ENCODE measurements around the gene ASF1A.

Gene ASF1A

DNA sequence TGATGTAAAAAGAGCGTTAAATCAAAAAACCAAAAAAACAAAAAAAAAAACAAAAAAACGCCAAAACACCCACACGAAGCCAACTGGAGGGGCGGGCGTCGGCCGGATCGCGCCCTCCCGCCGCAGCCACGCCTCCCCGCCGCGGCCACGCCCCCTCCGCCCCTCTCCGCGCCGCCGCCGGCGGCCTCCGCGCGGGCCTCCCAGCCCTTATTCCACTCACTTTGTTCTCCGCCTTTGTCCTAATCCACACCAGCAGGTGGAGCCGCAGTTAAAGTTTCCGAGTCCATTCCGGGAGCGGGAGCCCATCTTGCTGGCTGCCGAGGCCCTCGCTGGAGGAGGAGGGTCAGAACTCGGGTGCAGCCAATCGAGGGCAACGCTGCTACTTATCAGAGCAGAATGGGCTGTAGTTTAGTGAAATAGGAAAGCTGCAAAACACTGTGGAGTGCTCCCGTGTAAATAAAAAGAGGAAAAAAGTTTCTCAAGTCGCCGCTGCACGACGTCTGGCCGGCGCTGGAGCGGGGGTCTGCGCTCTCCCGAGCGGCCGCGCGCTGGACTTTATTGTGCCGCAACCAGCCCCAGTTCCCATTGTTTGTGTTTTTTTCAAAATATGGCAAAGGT, at the start of gene ASF1A:
ASF1A (plus strand) TSS at position 346 of the 618 bp plus-strand sequence; CDS start at position 608, 262 bp downstream.
- Histone ChIP-seq H3K36me3 (ENCODE audit: insufficient read depth, low read length) (no peaks in the 10 kb centered on the region), H4K20me1 (ENCODE audit: insufficient read depth, low read length, poor library complexity, severe bottlenecking) (peaks cover 36% of the 10 kb centered on the region), H3K4me2 (ENCODE audit: low read depth, low read length, poor library complexity, severe bottlenecking) (peak within 1 kb of the TSS; percentile 88), H3K9me2 (replicated peaks; ENCODE audit: low read depth, low read length) (no peaks in the 10 kb centered on the region), H3K4me3 (ENCODE audit: low read length, poor library complexity, severe bottlenecking) (peak within 1 kb of the TSS; percentile 99), H3K4me1 (ENCODE audit: insufficient read depth, low read length, poor library complexity, severe bottlenecking) (peaks cover 63% of the 10 kb centered on the region), H3K9ac (ENCODE audit: low read depth, low read length, poor library complexity, severe bottlenecking) (peak within 1 kb of the TSS; percentile 98), H3F3A (ENCODE audit: low read depth) (peaks cover 10% of the 10 kb centered on the region; the same call in 1 of the 2 replicates), H3K79me2 (ENCODE audit: insufficient read depth, low read length) (peaks cover 87% of the 10 kb centered on the region), H3K27me3 (ENCODE audit: insufficient read depth, low read length, poor library complexity, severe bottlenecking) (peaks cover 6% of the 10 kb centered on the region), H3K9me3 (ENCODE audit: insufficient read depth, low read depth, low read length) (no peaks in the 10 kb centered on the region), H2AFZ (ENCODE audit: low read length) (peak within 1 kb of the TSS; percentile 76)
- TF ChIP-seq, protein P1, sequence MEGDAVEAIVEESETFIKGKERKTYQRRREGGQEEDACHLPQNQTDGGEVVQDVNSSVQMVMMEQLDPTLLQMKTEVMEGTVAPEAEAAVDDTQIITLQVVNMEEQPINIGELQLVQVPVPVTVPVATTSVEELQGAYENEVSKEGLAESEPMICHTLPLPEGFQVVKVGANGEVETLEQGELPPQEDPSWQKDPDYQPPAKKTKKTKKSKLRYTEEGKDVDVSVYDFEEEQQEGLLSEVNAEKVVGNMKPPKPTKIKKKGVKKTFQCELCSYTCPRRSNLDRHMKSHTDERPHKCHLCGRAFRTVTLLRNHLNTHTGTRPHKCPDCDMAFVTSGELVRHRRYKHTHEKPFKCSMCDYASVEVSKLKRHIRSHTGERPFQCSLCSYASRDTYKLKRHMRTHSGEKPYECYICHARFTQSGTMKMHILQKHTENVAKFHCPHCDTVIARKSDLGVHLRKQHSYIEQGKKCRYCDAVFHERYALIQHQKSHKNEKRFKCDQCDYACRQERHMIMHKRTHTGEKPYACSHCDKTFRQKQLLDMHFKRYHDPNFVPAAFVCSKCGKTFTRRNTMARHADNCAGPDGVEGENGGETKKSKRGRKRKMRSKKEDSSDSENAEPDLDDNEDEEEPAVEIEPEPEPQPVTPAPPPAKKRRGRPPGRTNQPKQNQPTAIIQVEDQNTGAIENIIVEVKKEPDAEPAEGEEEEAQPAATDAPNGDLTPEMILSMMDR (conservative IDR thresholded peaks at IDR 0.05; ENCODE audit: low read length) = peak; percentile 55
- TF ChIP-seq EZH2phosphoT487 (IDR thresholded peaks at IDR 0.05; ENCODE audit: borderline replicate concordance) = no peak

DNA sequence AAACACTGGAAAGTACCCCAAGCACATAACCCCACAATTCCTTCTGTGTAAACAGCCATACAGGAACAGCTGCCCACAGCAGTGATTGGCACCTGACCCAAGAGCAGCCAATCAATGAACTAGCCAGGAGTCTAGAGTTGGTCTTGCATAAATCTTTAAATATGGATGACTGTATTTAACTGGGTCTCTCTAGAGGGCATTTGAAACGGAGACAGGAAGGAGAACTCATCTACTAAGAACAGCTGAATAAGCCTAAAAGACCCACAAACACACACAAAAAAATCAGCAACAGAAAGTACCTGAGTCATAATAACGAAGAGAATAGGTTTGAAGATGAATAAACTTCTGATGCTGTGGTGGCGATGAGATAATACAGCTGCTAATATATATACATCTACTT, 49.0 kb upstream of the ASF1A start:
- H2AFZ ChIP-seq (ENCODE audit: low read length) = no peak overlapping the region
- peaks cover 3% of the 10 kb centered on the region for H3K4me1 ChIP-seq (ENCODE audit: insufficient read depth, low read length, poor library complexity, severe bottlenecking)
- no peaks in the 10 kb centered on the region for H3F3A ChIP-seq (ENCODE audit: low read depth)
- no peak overlapping the region for H3K4me2 ChIP-seq (ENCODE audit: low read depth, low read length, poor library complexity, severe bottlenecking)
- no peaks in the 10 kb centered on the region for H4K20me1 ChIP-seq (ENCODE audit: insufficient read depth, low read length, poor library complexity, severe bottlenecking)
- H3K9ac ChIP-seq (ENCODE audit: low read depth, low read length, poor library complexity, severe bottlenecking) = no peak overlapping the region
- no peaks in the 10 kb centered on the region; the same call in 1 of the 2 replicates for H3K9me3 ChIP-seq (ENCODE audit: insufficient read depth, low read depth, low read length)
- H3K79me2 ChIP-seq (ENCODE audit: insufficient read depth, low read length) = no peaks in the 10 kb centered on the region
- no peak overlapping the region for H3K4me3 ChIP-seq (ENCODE audit: low read length, poor library complexity, severe bottlenecking)
- TF ChIP-seq, protein P1 (conservative IDR thresholded peaks at IDR 0.05; ENCODE audit: low read length) = no peak
- TF ChIP-seq EZH2phosphoT487 (IDR thresholded peaks at IDR 0.05; ENCODE audit: borderline replicate concordance) = no peak
- peaks cover 3% of the 10 kb centered on the region; the same call in 1 of the 2 replicates for H3K36me3 ChIP-seq (ENCODE audit: insufficient read depth, low read length)
- no peaks in the 10 kb centered on the region for H3K9me2 ChIP-seq (replicated peaks; ENCODE audit: low read depth, low read length)
- H3K27me3 ChIP-seq (ENCODE audit: insufficient read depth, low read length, poor library complexity, severe bottlenecking) = no peaks in the 10 kb centered on the region

DNA sequence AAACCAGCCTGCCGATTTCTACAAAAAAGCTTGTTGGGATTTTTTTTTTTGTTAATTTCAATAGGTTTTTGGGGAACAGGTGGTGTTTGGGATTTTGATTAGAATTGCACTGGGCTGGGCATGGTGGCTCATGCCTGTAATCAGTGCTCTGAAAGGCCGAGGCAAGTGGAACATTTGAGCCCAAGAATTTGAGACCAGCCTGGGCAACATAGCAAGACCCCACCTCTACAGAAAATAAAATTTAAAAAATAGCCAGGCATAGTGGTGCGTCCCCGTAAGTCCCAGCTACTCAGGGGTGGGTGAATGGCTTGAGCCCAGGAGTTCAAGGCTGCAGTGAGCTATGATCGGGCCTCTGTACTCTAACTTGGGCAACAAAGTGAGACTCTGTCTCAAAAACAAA, 40.5 kb upstream of the ASF1A start:
- H3K9me2 ChIP-seq (replicated peaks; ENCODE audit: low read depth, low read length) = no peaks in the 10 kb centered on the region
- TF ChIP-seq, protein P1 (conservative IDR thresholded peaks at IDR 0.05; ENCODE audit: low read length) = no peak
- TF ChIP-seq EZH2phosphoT487 (IDR thresholded peaks at IDR 0.05; ENCODE audit: borderline replicate concordance) = no peak
- H3K9ac ChIP-seq (ENCODE audit: low read depth, low read length, poor library complexity, severe bottlenecking) = no peak overlapping the region

More for the DNA sequence above, 40.5 kb upstream of the ASF1A start:
- Histone ChIP-seq H3F3A (ENCODE audit: low read depth) (no peaks in the 10 kb centered on the region), H2AFZ (ENCODE audit: low read length) (no peak overlapping the region), H3K79me2 (ENCODE audit: insufficient read depth, low read length) (no peaks in the 10 kb centered on the region), H4K20me1 (ENCODE audit: insufficient read depth, low read length, poor library complexity, severe bottlenecking) (no peaks in the 10 kb centered on the region), H3K4me3 (ENCODE audit: low read length, poor library complexity, severe bottlenecking) (no peak overlapping the region), H3K36me3 (ENCODE audit: insufficient read depth, low read length) (peaks cover 4% of the 10 kb centered on the region; the same call in 1 of the 2 replicates), H3K27me3 (ENCODE audit: insufficient read depth, low read length, poor library complexity, severe bottlenecking) (no peaks in the 10 kb centered on the region), H3K9me3 (ENCODE audit: insufficient read depth, low read depth, low read length) (no peaks in the 10 kb centered on the region), H3K4me1 (ENCODE audit: insufficient read depth, low read length, poor library complexity, severe bottlenecking) (no peaks in the 10 kb centered on the region), H3K4me2 (ENCODE audit: low read depth, low read length, poor library complexity, severe bottlenecking) (no peak overlapping the region)

All from Loucy (cell line).